HG03457 (cell line): Measurements from ENCODE around the gene FOS.

Experiments used
- ATAC-seq: cut with Tn5 transposase; IDR thresholded peaks from one replicate; pipeline ENCODE4 v1.9.1; 2021; ENCODE audit warnings: moderate number of reproducible peaks; ENCODE audit not compliant: unreplicated experiment

The FOS gene

GRCh38 chr14:75313294-75313693, 34.7 kb downstream of the FOS start:
- ATAC-seq: no peak

GRCh38 chr14:75315144-75315543, 36.5 kb downstream of the FOS start:
- no peak for ATAC-seq

GRCh38 chr14:75317148-75317547, 38.5 kb downstream of the FOS start:
- no peak for ATAC-seq

- no peak for ATAC-seq
These were observed 39.7 kb downstream of the FOS start for GRCh38 chr14:75318353-75318752.

- no peak for ATAC-seq
These were observed 40.4 kb downstream of the FOS start for GRCh38 chr14:75319021-75319420.

GRCh38 chr14:75320196-75320595, 41.6 kb downstream of the FOS start:
- no peak for ATAC-seq

GRCh38 chr14:75322746-75323145, 44.1 kb downstream of the FOS start:
- ATAC-seq: no peak

- ATAC-seq: no peak
These were observed 44.9 kb downstream of the FOS start for GRCh38 chr14:75323571-75323970.

GRCh38 chr14:75328558-75329155, 50.0 kb downstream of the FOS start:
- ATAC-seq: no peak

- ATAC-seq: no peak
These were observed 50.7 kb downstream of the FOS start for GRCh38 chr14:75329369-75329768.

- no peak for ATAC-seq
These were observed 52.8 kb downstream of the FOS start for GRCh38 chr14:75331471-75331870.
